ENCODE results near the gene CREB3L2.
"Not testable (repeated sequence)": the region's sequence is repeated elsewhere in the genome, so short reads cannot be mapped to it uniquely, and the experiment has no call there.

The CREB3L2 gene

DNA sequence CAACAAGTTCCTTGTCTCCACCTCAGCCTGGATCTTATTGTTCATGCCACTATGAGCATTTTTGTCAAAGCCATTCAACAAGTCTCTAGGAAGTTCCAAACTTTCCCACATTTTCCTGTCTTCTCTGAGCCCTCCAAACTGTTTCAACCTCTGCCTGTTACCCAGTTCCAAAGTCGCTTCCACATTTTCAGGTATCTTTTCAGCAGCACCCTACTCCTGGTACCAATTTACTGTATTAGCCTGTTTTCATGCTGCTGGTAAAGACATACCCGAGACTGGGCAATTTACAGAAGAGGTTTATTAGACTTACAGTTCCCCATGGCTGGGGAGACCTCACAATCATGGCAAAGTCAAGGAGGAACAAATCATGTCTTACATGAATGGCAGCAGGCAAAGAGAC is 168.9 kb downstream of the CREB3L2 start:
- H3K36me3 ChIP-seq (ENCODE audit: control insufficient read depth, insufficient read depth, low read length); H3K27ac ChIP-seq (ENCODE audit: insufficient read depth, low read depth, low read length, poor library complexity, severe bottlenecking); H3K9me3 ChIP-seq (ENCODE audit: control insufficient read depth, low read length); H3K4me1 ChIP-seq (ENCODE audit: control insufficient read depth, insufficient read depth, low read length); H3K4me3 ChIP-seq (ENCODE audit: insufficient read depth, low read depth, low read length); H3K27me3 ChIP-seq (ENCODE audit: control insufficient read depth, insufficient read depth, low read length, poor library complexity, severe bottlenecking): not testable (repeated sequence)
- WGBS, 2 experiments = 90 to 95% methylated on average over 2 of the region's 2 CpGs

DNA sequence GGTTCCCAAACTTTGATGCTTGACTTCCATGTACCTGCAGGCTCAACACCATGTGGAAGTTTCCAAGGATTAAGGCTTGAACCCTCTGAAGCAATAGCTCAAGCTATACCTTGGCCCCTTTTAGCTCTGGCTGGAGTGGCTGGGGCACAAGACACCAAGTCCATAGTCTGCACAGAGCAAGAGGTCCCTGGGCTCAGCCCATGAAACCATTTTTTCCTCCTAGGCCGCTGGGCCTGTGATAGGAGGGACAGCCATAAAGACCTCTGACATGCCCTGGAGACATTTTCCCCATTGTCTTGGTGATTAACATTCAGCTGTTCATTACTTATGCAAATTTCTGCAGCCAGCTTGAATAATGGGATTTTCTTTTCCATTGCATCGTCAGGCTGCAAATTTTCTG is 169.5 kb downstream of the CREB3L2 start:
- Histone ChIP-seq H3K4me1 (ENCODE audit: control insufficient read depth, insufficient read depth, low read length) (no peaks in the 10 kb centered on the region), H3K4me3 (ENCODE audit: insufficient read depth, low read depth, low read length) (no peak overlapping the region), H3K9me3 (ENCODE audit: control insufficient read depth, low read length) (peaks cover 3% of the 10 kb centered on the region), H3K27me3 (ENCODE audit: control insufficient read depth, insufficient read depth, low read length, poor library complexity, severe bottlenecking) (no peaks in the 10 kb centered on the region), H3K36me3 (ENCODE audit: control insufficient read depth, insufficient read depth, low read length) (no peaks in the 10 kb centered on the region), H3K27ac (ENCODE audit: insufficient read depth, low read depth, low read length, poor library complexity, severe bottlenecking) (no peak overlapping the region)
- 92 to 94% methylated on average over 2 of the region's 2 CpGs for WGBS, 2 experiments

DNA sequence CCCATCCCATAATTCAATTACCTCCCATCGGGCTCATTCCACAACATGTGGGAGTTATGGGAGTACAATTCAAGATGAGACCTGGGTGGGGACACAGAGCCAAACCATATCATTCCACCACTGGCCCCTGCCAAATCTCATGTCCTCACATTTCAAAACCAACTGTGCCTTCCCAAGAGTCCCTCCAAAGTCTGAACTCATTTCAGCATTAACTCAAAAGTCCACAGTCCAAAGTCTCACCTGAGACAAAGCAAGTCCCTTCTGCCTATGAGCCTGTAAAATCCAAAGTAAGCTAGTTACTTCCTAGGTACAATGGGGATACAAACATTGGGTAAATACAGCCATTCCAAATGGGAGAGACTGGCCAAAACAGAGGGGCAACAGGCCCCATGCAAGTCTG is 170.3 kb downstream of the CREB3L2 start:
- not testable (repeated sequence) for H3K27me3 ChIP-seq (ENCODE audit: control insufficient read depth, insufficient read depth, low read length, poor library complexity, severe bottlenecking); H3K4me1 ChIP-seq (ENCODE audit: control insufficient read depth, insufficient read depth, low read length); H3K4me3 ChIP-seq (ENCODE audit: insufficient read depth, low read depth, low read length); H3K27ac ChIP-seq (ENCODE audit: insufficient read depth, low read depth, low read length, poor library complexity, severe bottlenecking); H3K36me3 ChIP-seq (ENCODE audit: control insufficient read depth, insufficient read depth, low read length); H3K9me3 ChIP-seq (ENCODE audit: control insufficient read depth, low read length)
- WGBS, 2 experiments = 92 to 100% methylated on average over 1 of the region's 1 CpG

DNA sequence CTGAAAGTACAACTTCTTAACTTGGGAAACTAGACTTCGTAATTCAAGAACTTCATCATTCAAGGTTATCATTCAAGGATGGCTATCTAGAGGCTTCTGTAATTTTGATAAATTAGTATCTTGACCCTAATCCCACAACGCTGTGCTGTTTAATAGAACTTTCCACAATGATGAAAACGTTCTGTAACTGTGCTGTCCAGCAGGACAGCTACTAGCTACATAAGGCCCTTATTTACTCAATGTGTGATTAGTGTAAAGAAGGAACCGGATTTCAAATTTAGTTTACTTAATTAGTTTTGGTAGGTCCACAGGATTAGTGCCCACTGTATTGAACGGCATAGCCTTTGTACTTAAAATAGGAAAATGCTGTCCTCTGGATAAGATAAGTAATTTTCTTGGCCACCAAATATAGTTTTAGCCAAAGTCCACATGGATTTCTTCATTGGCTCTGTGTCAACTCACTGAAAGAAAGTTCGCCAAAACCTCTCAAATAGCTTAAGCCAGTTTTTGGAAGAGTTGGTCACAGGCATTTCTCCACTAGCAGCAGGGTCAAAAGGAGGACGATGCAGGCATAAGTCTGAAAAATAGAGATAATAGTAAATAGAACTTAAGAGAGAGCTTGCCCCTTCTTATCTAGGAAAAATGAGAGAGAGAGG is 172.4 kb downstream of the CREB3L2 start:
- H3K9me3 ChIP-seq (ENCODE audit: control insufficient read depth, low read length) = peaks cover 3% of the 10 kb centered on the region
- H3K27ac ChIP-seq (ENCODE audit: insufficient read depth, low read depth, low read length, poor library complexity, severe bottlenecking) = no peak overlapping the region
- H3K27me3 ChIP-seq (ENCODE audit: control insufficient read depth, insufficient read depth, low read length, poor library complexity, severe bottlenecking) = no peaks in the 10 kb centered on the region
- H3K4me3 ChIP-seq (ENCODE audit: insufficient read depth, low read depth, low read length) = no peak overlapping the region
- 93 to 95% methylated on average over 7 of the region's 7 CpGs for WGBS, 2 experiments
- no peaks in the 10 kb centered on the region for H3K36me3 ChIP-seq (ENCODE audit: control insufficient read depth, insufficient read depth, low read length)
- no peaks in the 10 kb centered on the region for H3K4me1 ChIP-seq (ENCODE audit: control insufficient read depth, insufficient read depth, low read length)

DNA sequence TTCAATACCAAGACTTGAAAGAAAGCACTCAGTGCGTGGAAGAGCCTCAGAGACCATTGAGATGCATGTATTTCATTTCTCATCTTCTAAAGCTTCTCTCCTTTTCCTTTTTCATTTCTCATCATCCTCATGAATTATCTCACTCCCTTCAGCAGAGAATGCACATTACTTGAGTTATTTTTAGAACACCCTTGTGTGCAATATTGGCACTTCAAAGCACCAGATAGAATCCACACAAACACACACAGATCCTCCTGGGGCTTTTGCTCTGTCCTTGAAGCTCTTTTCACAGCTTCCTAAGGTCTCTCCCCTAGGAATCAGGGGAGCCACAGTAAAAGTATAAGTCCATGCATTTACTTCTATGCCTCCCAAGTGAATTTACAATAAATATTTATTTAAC is 173.4 kb downstream of the CREB3L2 start:
- 86 to 96% methylated on average over 1 of the region's 1 CpG for whole genome bisulfite sequencing, 2 experiments
- Histone ChIP-seq H3K27me3 (ENCODE audit: control insufficient read depth, insufficient read depth, low read length, poor library complexity, severe bottlenecking) (no peaks in the 10 kb centered on the region), H3K4me1 (ENCODE audit: control insufficient read depth, insufficient read depth, low read length) (no peaks in the 10 kb centered on the region), H3K4me3 (ENCODE audit: insufficient read depth, low read depth, low read length) (no peak overlapping the region), H3K27ac (ENCODE audit: insufficient read depth, low read depth, low read length, poor library complexity, severe bottlenecking) (no peak overlapping the region), H3K9me3 (ENCODE audit: control insufficient read depth, low read length) (peaks cover 3% of the 10 kb centered on the region), H3K36me3 (ENCODE audit: control insufficient read depth, insufficient read depth, low read length) (no peaks in the 10 kb centered on the region)

DNA sequence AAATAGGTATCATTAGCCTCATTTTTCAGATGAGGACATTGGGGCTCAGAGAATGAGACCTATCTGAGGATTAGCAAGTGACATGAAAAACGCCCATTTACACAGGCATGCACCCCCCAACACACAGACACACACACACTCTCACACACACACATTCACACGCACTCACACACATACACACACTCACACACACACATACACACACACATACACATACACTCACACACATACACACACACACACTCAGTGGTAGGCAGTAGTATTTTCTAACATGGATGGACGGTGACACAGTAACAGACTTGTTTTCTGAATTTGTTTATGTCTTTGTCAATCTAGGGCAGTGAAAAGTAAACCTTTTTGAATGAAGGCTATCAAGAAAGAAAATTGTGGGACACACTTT is 176.4 kb downstream of the CREB3L2 start:
- H3K27me3 ChIP-seq (ENCODE audit: control insufficient read depth, insufficient read depth, low read length, poor library complexity, severe bottlenecking) = no peaks in the 10 kb centered on the region
- peaks cover 13% of the 10 kb centered on the region for H3K4me1 ChIP-seq (ENCODE audit: control insufficient read depth, insufficient read depth, low read length)
- no peak overlapping the region for H3K4me3 ChIP-seq (ENCODE audit: insufficient read depth, low read depth, low read length)
- H3K36me3 ChIP-seq (ENCODE audit: control insufficient read depth, insufficient read depth, low read length) = no peaks in the 10 kb centered on the region
- 91 to 94% methylated on average over 3 of the region's 3 CpGs for WGBS, 2 experiments
- H3K9me3 ChIP-seq (ENCODE audit: control insufficient read depth, low read length) = no peaks in the 10 kb centered on the region
- no peak overlapping the region for H3K27ac ChIP-seq (ENCODE audit: insufficient read depth, low read depth, low read length, poor library complexity, severe bottlenecking)

Data from ectodermal cell (in vitro differentiated cells).